ENCODE results near the gene AMACR. TPM values are rescaled to one million over a fixed set of nuclear protein-coding genes. Genes with fewer than 3 reads are reported as not detected.
"Not testable (repeated sequence)": the region's sequence is repeated elsewhere in the genome, so short reads cannot be mapped to it uniquely, and the experiment has no call there.

AMACR gene
- total RNA-seq, 2 experiments from 2014 or later: 9.7 to 10.5 TPM

DNA sequence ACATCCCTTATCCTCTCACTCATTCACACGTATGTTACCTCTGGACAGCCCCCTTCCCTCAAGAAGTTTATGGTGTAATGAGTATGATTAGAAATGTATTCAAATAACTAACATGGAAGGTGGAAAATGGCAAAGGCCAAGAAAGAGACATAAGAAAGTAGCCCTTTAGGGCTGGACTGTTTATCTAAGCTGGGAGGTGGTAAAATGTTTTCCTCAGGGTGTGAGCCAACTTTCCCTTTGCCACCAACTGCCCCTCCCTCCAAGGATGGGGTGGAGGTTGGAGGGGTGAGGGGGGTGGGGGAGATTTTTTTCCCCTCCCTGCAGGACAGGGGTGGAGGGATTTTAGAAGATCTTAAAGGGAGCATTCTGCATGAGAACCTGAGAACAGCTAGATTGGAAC is 31.5 kb downstream of the AMACR start:
- H3K4me3 Mint-ChIP-seq: no peak overlapping the region
- peaks cover 5% of the 10 kb centered on the region for H3K27me3 Mint-ChIP-seq
- no peak for DNase-seq
- no peaks in the 10 kb centered on the region for H3K9me3 Mint-ChIP-seq
- H3K4me1 Mint-ChIP-seq: peaks cover 8% of the 10 kb centered on the region
- H3K27ac Mint-ChIP-seq: no peak overlapping the region
- H3K36me3 Mint-ChIP-seq: no peaks in the 10 kb centered on the region

- Mint-ChIP-seq H3K27me3 (peaks cover 5% of the 10 kb centered on the region), H3K4me3 (no peak overlapping the region), H3K36me3 (no peaks in the 10 kb centered on the region), H3K27ac (no peak overlapping the region), H3K4me1 (peaks cover 8% of the 10 kb centered on the region), H3K9me3 (no peaks in the 10 kb centered on the region)
- DNase-seq: no peak
Observed at GRCh38 chr5:33975852-33976251, 32.0 kb downstream of the AMACR start.

DNA sequence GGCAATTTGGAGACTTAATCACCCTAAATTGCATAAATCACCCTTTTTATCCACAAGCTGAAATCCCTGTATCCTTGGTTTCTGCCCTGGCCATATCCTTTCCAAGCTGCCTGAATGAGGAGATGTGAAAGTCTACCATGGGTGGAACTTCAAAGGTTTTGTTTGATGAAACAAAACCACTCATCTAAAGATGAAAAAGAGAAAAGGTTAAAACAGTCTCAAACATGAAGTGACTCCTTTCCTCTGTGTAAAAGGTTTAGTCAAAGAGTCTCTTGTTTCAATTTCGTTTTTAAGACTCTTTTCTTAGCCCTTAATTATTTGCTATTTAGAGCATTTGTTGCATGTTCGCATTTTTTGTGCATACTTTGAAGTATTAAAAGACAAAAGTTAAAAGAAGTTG is 34.6 kb downstream of the AMACR start:
- Mint-ChIP-seq H3K27ac (no peak overlapping the region), H3K4me3 (no peak overlapping the region), H3K9me3 (no peaks in the 10 kb centered on the region), H3K36me3 (no peaks in the 10 kb centered on the region), H3K27me3 (peaks cover 5% of the 10 kb centered on the region), H3K4me1 (peaks cover 8% of the 10 kb centered on the region)
- no peak for DNase-seq

DNA sequence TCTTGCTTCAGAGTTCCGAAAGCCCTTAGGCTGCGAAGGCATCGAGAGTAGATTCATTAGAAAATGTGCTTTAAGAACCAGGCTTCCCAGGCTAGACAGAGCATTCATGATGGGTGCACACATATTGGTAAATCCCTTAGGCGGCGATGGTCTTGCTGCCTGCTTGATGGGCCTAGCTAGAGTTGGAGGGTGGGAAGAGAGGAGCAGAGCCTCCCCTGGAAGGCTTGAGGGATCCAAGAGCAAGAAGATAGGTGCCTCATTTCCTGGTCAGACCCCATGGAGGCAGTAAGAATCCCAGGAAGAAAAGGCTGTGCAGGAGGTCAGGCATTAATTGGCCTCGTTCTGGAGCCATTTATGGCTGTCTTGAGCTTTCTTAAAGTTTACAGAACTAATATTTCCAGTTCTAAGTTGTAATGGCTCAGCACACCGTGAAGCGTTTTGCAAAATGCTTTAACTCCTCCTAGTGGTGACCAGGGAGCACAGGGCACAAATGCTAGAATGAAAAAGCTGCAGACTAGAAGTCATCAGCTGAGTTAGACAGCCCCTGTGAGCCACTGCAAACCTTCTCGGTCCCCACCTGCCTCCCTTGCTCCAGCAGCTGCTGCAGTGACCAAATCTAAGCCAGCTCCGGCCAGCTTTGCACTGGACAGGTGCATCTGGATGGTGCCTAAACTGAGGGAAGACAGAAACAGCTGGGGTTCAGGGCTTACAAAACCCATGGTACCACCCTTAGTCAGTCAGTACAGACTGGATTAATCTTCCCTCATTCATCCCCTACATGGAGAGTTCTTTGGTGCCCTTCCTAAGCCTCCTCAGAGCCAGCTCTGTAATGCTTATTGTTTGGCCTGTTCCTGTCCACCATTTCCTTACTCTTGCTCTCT is 38.0 kb downstream of the AMACR start:
- DNase-seq: no peak
- peaks cover under 1% of the 10 kb centered on the region for H3K27me3 Mint-ChIP-seq
- H3K4me3 Mint-ChIP-seq: no peak overlapping the region
- no peak overlapping the region for H3K27ac Mint-ChIP-seq
- H3K4me1 Mint-ChIP-seq: peaks cover 12% of the 10 kb centered on the region
- H3K9me3 Mint-ChIP-seq: no peaks in the 10 kb centered on the region
- no peaks in the 10 kb centered on the region for H3K36me3 Mint-ChIP-seq

- DNase-seq: no peak
- Mint-ChIP-seq H3K27ac (no peak overlapping the region), H3K36me3 (no peaks in the 10 kb centered on the region), H3K9me3 (no peaks in the 10 kb centered on the region), H3K27me3 (no peaks in the 10 kb centered on the region), H3K4me3 (no peak overlapping the region), H3K4me1 (peaks cover 17% of the 10 kb centered on the region)
Observed at GRCh38 chr5:33968211-33969005, 39.4 kb downstream of the AMACR start.

DNA sequence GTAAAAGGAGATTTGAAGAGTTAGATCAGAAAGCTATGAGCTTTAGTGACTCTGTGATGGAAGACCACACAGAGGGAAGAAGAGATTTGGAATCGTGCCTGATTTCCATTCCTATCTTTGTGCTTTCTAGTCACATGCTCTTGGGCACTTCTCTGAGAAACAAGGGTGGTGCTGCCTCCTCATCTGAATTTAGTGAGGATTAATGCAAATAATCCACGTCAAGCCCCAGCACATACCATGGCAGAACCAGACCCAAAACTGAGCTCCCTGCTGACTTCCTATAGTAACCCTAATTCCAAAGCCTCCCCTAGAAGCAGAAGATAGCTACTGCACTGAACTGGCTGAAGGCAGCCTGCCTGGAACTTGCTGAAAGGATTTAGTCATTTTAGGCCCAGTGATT is 41.0 kb downstream of the AMACR start:
- H3K9me3 Mint-ChIP-seq: no peaks in the 10 kb centered on the region
- no peaks in the 10 kb centered on the region for H3K27me3 Mint-ChIP-seq
- H3K36me3 Mint-ChIP-seq: no peaks in the 10 kb centered on the region
- no peak overlapping the region for H3K4me3 Mint-ChIP-seq
- H3K4me1 Mint-ChIP-seq: peaks cover 12% of the 10 kb centered on the region
- no peak for DNase-seq
- no peak overlapping the region for H3K27ac Mint-ChIP-seq

- Mint-ChIP-seq H3K27me3 (no peaks in the 10 kb centered on the region), H3K4me1 (peaks cover 12% of the 10 kb centered on the region), H3K4me3 (no peak overlapping the region), H3K36me3 (no peaks in the 10 kb centered on the region), H3K9me3 (no peaks in the 10 kb centered on the region), H3K27ac (no peak overlapping the region)
- DNase-seq: no peak
Observed at GRCh38 chr5:33964132-33964700, 43.6 kb downstream of the AMACR start.

DNA sequence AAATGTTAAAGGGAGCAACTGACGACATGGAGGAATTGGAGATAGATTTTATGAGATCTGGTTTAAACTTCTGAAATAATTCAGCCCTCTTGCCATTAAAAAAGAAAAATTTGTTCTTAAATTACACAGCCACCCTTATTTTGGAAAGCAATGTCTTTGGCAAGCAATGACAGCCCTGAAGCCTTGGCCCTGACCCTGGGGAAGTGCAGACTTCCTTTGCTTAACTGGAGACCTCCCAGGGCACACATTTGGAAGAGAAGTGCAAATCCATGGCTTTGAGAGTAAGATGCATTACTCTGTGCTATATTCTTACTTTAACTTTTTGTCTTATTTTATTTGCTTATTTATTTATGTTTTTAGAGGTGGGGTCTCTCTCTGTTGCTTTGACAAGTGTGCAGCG is 49.7 kb downstream of the AMACR start:
- Mint-ChIP-seq H3K27me3 (peaks cover 9% of the 10 kb centered on the region), H3K4me1 (no peaks in the 10 kb centered on the region), H3K36me3 (no peaks in the 10 kb centered on the region), H3K4me3 (no peak overlapping the region), H3K9me3 (peaks cover 6% of the 10 kb centered on the region), H3K27ac (no peak overlapping the region)
- DNase-seq: no peak

GRCh38 chr5:33957577-33958150 is 50.2 kb downstream of the AMACR start:
- Mint-ChIP-seq H3K9me3 (peaks cover 6% of the 10 kb centered on the region), H3K27me3 (peaks cover 9% of the 10 kb centered on the region), H3K4me1 (no peaks in the 10 kb centered on the region), H3K4me3 (no peak overlapping the region), H3K27ac (no peak overlapping the region), H3K36me3 (no peaks in the 10 kb centered on the region)
- no peak for DNase-seq

DNA sequence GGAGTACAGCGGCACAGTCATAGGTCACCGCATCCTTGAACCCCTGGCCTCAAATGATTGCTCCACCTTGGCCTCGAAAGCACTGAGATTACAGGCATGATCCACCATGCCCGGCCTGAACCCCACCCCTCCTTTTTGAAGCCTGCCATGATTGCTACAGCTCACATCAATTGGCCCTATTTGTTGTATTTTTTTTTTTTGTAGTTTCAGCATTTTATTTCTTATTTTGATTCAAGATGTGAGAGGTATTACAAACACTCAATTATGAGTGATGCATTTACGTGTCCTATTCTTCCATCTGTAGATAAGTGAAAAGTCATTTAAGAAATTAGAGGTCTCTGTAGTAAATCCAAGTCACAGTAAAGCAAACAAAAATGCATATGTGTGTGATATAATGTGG is 55.7 kb downstream of the AMACR start:
- not testable (repeated sequence) for H3K9me3 Mint-ChIP-seq, H3K36me3 Mint-ChIP-seq, H3K27me3 Mint-ChIP-seq, H3K4me1 Mint-ChIP-seq, H3K27ac Mint-ChIP-seq, DNase-seq, H3K4me3 Mint-ChIP-seq

DNA sequence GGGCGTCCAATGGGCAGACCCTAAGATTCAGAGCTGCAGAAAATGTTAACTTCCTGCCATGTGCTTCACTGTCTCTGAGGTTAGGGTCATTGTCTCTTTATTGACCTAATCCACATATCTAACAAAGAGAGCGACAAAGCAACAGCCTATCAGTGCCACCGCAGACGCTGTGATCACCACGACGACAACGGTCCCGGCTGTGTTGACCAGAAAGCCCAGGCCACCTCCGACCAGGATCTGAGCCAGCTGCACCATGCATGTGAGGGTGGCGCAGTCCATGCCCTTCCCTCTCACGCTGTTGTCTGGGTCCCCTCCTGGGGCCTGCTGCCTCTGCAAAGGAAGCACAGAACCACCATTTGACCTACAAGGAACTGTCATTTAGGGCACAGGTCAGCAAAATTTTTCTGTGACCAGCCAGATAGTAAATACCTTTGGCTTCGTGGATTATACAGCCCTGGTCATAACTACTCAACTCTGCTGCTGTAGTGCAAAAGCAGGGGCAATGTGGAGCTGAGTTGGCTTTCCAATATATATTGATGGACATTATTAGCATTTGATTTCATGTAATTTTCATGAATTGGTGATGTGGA is 63.2 kb downstream of the AMACR start:
- Mint-ChIP-seq H3K4me3 (no peak overlapping the region), H3K9me3 (peaks cover 2% of the 10 kb centered on the region), H3K4me1 (no peaks in the 10 kb centered on the region), H3K36me3 (no peaks in the 10 kb centered on the region), H3K27me3 (peaks cover 38% of the 10 kb centered on the region), H3K27ac (no peak overlapping the region)
- no peak for DNase-seq

GRCh38 chr5:33941090-33941489 is 66.8 kb downstream of the AMACR start:
- peaks cover 70% of the 10 kb centered on the region for H3K27me3 Mint-ChIP-seq
- no peak overlapping the region for H3K27ac Mint-ChIP-seq
- peaks cover 2% of the 10 kb centered on the region for H3K4me1 Mint-ChIP-seq
- no peak overlapping the region for H3K4me3 Mint-ChIP-seq
- no peak for DNase-seq
- no peaks in the 10 kb centered on the region for H3K9me3 Mint-ChIP-seq
- no peaks in the 10 kb centered on the region for H3K36me3 Mint-ChIP-seq

- H3K4me3 Mint-ChIP-seq: no peak overlapping the region
- peaks cover 80% of the 10 kb centered on the region for H3K27me3 Mint-ChIP-seq
- H3K4me1 Mint-ChIP-seq: peaks cover 5% of the 10 kb centered on the region
- no peak overlapping the region for H3K27ac Mint-ChIP-seq
- no peaks in the 10 kb centered on the region for H3K36me3 Mint-ChIP-seq
- H3K9me3 Mint-ChIP-seq: no peaks in the 10 kb centered on the region
- no peak for DNase-seq
Observed at GRCh38 chr5:33939556-33940262, 68.1 kb downstream of the AMACR start.

DNA sequence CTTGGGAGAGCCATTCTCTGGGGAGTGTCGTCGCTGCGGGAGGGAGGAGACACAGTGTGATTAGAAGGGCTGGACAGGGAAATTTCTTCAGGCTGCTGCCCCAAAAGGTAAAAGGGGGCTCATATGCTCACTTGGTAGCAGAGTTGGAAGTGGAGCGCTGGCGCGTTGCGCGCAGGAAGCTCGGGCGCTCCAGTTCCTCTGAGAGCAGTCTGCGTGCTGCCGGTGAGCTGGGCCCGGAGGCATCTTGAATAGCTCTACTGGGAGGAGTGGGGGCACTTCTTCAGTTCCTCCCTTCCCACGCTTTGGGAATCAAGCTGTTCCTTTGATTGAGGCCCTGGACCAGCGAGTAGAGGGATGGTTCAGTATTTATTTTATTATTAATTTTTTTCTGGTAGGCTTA is 69.0 kb downstream of the AMACR start:
- peaks cover 81% of the 10 kb centered on the region for H3K27me3 Mint-ChIP-seq
- H3K9me3 Mint-ChIP-seq: no peaks in the 10 kb centered on the region
- H3K4me1 Mint-ChIP-seq: peaks cover 9% of the 10 kb centered on the region

More for the DNA sequence above, 69.0 kb downstream of the AMACR start:
- Mint-ChIP-seq H3K27ac (no peak overlapping the region), H3K36me3 (no peaks in the 10 kb centered on the region), H3K4me3 (no peak overlapping the region)
- DNase-seq: no peak
